ENCODE results near the gene EPB41L3.
"Not testable (repeated sequence)": the region's sequence is repeated elsewhere in the genome, so short reads cannot be mapped to it uniquely, and the experiment has no call there.

The EPB41L3 gene

DNA sequence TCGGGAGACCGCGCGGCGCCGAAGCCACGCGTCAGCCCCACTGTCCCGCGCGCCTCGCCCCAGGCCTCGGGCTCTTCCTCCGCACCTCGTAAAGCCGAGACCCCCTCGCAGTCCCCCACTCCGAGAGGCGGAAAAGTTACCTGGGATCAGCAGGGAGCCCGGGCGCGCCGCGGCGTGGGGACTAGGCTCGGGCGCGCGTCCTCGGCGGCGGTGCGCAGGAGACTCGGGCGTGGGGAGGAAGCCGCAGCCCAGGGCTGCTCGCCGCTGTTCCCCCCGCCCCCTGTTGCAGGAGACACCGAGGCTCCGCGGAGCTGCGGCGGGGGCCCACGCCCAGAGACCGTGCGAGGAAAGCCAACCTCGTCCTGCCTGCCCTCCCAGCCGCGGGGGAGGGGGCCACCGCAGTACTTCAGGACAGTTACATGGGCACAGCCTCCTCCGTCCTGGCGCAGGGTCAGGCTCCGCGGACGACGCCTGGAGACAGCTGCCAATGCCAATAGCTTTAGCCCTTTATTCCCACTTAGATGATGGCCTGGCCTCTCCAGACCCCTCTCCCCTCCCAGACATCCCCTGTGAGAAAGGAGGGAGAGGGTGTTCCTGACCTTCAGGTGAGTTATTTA, at the start of gene EPB41L3:
Gene EPB41L3, minus strand, starts transcription at position 225 of the 617 bp plus-strand sequence. CDS start 54,814 bp downstream, outside the sequence.
- DNase-seq, result no peak

DNA sequence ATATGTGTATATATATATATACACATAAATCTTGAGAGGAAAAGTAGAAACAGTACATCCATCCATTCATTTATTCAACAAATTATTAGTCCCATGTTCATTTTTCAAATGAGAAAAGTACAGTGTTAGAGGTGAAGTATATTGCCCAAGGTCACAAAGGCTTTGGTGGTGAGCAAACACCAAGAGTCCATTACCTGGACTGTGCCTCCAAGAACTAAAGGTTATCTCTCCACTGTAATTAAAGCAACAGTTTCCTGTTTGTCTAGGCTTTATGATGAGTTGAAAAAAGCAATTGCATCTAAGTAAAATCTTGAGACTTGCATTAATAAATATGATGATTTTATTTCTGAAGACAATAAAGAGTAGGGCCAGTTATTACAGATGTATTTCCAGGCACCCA, 44.7 kb upstream of the EPB41L3 start:
- no peak for DNase-seq

DNA sequence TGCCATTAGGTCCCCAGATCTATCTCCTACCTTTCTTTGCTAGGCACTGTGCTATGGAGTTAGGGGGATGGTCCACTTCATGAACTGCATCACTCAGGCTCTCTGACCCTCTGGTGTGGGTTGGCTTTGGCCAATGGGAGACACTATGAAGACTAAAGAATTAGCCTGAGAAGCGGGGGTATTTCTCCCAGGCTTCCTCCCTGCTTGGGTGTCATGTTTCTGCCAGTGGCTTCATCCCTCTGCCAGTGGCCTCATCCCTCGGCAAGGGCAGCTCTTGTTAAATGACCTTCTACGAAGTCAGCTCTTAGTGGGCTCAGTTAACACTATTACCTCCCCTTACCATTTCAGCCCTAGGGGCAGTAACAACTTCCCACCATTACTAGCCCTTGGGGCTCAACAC, 41.9 kb upstream of the EPB41L3 start:
- DNase-seq, result no peak

DNA sequence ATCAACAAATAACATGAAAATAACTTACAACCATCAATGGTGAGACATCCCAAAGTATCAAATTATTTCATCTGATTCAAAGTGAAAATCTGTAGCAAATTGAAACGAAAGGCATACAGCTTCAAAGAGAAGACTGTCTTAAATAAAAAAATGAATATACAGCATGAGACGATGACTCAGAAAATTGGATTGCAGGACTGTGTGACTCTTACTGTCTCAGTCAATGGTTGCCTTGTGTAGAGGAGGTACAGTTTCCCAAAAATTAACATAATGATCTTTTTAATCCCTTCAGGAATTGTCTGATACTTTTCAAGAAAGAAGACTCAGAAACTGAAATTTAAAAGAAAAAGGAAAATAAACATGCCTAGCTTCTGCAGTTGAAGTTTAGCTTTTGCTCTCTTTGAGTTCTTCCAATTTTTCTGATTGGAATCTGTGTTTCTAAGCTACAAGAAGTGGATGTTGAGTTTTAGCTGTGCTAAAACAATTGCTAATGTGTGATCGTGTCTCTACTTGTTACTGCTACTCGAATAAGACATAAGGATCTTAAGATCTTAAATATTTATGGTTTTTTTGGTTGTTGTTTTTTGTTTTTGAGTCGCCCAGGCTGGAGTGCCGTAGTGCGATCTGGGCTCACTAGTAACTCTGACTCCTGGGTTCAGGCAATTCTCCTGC, 41.1 kb upstream of the EPB41L3 start:
- DNase-seq, result no peak

DNA sequence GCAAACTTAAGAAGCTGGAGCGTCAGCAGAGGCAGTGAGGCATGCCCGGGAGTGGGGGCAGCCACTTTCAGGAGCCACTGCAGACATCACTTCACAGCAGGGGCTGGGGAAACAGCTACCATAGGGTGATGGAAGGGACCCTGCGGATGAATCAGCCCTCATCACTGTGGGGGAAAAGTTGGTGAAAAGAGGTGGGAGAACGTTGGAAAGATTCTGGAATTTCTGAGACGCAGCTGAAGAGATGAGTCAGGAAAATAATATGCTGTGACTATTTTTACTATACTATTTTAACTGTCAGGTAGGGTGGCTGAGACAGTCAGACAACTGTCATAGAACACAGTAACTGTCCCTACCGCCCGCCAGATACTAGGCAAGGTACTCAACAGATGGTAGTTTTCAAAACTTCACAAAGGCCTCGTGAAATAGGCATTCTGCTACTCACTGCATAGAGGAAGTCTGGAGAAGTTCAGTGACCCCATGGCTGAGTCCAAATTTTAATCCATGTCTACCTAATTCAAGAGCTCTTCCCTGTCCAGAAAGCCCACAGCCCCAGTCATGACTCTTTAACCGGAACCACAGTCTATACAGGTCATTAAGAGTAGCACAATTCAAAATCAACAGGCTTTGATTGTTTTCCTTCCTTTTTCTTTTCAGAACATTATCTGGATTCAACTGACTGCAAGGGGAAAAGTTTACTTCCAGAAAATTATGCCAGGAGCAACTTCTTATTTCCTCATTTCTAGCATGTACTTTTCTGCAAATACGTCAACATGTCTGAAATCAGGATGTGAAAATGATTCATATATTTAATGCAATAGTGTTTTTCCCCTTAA, 39.3 kb upstream of the EPB41L3 start:
- no peak for DNase-seq

DNA sequence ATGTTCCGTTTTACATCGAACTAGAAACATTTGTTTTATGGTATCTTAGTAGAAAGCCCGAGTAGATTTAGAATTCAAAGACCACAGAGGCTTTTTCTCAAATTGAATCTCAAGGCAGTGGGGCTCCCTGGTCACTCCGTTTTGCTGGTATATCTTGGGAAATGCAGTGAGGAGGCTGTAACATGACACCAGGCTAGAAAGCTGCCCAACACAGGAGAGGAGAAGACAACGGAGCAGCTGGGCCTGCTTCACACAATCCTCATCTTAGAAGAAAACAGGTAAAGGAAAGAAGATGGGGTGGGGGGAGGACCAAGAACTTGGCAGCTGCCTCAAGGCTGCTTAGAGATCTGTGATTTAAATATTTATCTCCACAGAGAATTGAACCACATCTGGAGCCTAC, 38.3 kb upstream of the EPB41L3 start:
- DNase-seq, result no peak

DNA sequence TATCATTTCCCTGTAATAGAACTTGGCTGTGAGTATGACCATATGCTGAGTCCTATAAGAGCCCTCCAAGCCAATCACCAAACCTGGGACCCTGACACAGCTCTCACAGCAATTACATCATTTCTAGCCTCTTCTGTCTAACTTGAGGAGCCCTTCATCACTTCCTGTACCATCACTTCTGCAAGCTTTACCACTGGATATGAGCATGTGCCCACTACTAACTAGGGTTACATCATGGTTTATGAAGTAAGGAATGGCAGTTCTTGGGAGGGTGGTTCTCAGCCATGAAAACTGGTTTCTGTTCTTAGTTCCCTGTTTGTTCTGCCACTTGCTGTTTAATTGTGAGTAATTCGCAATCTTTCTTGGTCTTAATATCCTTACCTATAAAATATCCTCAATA, 31.0 kb upstream of the EPB41L3 start:
- DNase-seq, result no peak

DNA sequence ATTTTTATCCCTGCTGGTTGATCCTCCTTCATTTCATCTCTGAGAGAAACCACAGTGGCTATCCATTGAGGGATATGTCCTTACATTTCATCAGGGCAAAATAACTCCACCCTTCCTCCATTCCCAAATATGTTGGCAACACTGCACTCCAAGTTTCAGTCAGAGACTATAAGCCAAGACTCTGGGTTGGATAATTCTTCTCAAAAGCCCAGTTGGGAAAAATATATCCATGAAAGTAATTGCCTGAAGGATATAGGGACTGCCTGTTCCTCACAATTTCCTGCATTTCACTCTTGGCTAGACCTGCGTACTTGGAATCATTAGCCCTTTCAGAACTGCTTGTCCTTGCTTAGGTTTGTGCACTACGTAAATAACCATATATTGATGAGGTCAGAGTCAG, 27.9 kb upstream of the EPB41L3 start:
- no peak for DNase-seq

DNA sequence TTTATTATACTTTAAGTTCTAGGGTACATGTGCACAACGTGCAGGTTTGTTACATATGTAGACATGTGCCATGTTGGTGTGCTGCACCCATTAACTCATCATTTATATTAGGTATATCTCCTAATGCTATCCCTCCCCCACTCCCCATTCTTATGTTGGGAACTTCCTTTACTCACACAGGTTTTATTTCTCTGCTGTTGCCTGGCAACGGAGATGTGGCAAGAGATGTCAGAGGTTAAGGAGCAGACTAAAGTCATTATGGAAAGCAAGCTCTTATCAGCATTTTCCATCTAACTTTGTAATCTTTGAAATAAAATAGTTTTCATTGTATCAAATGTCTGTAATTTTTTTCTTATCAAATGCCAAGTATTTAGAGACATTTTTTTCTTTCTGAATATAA, 26.8 kb upstream of the EPB41L3 start:
- DNase-seq, result not testable (repeated sequence)

DNA sequence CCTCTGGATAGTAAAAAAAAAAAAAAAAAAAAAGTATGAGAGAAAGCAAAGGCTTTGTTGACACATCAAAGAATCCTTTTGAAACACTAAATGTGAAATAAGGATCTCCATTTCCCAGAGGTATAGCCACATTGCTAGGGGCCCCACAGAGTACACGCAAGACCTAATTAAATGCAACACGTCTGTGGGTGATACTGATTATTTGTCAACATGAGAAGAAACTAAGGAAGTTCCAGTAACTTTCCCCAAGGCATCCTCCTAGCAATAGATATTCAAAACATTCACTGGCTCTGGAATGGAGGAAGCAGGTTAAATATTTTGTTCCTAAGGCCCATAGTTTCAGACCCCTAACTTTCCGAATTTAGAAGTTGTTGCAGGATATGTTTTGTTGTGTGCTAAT, 24.6 kb upstream of the EPB41L3 start:
- DNase-seq, result no peak

DNA sequence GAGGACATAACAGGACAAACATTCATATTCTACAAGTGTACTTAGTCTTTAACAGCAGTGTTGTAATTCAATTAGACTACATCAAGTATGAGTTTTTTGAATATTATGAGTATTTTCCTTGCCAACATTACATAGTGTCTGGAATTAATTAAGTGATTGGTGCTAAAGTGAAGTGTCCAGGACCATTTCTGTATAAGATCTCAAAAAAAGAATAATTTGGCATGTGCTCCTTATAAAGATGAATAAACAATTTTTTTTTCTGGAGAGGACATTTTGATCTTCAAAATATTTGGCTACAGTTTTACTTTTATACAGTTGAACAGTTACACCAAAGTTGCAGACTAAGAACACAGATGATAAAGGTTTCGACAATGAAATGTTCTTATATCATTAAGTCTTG, 15.1 kb upstream of the EPB41L3 start:
- DNase-seq, result no peak

DNA sequence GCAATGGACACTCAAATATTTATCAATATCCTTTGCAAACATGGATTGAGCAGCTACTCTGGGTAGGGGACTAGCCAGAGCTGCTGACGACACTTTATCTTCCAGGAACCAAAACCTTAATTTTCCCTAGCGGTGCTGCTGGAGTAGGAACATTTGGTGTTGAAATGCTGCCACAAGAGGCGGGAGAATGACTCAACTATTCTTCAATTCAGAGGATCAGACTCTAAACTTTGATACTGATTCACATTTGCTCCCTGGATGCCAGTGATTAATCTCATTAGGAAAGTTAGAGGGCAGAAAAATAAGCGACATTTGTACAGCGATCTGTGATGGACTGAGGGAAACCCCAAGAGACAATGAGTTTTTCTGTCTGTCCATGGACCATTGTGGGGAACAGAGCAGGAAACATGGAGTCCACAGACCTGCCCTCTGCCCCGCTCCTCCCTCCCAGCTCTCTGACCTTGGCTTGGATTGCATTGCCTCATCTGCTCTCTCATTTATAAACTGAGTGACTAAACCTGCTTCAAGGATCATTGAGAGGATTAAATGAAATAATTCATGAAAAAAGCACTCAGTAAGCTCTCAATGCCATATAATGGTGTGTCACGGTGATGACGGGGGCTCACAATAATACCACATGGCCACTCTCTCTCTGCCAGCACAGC, 12.6 kb upstream of the EPB41L3 start:
- no peak for DNase-seq

DNA sequence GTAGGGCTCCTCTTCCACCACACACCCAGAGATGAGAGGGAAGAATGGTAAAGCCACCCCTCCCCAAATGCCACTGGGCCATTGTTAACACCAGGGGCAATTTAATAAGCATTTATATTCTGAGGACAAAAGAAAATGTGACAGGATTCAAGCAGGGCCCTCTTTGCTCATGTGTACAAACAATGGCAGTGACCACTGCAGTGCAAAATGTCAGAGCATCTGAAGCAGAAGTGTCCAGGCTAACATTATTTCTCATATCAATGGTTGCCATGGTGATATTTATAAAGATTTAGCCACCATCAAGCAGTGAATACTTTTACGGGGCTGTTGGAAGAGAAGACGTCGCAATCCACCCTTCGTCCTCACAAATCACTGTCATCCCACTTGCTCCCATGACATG, 10.8 kb upstream of the EPB41L3 start:
- no peak for DNase-seq

DNA sequence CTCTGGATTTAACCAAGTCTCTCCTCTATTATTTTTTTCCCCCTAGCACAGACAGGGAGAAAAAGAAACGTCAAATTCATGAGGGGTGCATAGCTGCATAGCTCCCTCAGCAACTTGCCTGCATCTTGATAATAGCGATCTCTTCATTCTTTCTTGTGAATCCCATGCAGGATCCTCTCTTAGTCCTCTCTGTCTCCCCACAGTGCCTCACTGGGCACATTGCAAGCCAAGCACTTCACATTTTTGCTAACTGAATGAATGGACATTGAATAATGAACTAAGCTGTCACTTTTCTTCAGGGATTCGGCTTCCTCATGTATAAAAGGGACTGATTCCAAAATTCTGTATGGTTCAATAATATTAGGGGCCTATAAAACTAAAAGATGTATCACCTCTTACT, 2.9 kb upstream of the EPB41L3 start:
- no peak for DNase-seq

DNA sequence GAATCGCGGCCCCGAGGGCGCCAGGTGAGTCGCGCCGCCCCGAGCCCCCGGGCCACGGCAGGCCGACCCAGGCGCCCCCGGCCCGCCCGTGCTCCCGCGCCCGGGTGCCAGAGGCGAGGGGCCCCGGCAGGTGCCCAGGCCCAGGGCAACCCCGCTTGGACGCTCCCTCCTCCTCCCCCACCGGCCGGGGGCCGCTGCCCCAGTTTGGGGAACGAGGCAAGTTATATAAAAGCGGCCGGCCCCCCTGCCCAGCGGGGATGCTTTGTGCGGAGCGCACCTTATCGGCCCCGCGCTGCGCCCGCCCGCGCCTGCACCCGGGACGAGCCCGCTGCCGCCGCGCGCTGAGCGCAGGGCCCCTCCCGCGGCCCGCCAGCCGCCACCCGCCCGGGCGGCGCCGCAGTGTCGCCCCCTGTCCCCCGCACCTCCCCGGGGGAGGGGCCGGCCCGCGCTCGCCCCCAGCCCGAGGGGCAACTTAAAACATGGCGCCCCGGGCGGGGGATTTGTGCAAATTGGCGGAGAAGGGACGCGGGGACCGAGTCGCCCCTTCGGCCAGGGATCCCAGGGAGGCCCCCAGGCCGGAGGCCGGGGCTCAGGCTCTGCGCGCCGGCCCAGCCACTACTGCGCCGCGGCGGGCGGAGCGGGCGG, 639 bp downstream of the EPB41L3 start:
- DNase-seq, result no peak

DNA sequence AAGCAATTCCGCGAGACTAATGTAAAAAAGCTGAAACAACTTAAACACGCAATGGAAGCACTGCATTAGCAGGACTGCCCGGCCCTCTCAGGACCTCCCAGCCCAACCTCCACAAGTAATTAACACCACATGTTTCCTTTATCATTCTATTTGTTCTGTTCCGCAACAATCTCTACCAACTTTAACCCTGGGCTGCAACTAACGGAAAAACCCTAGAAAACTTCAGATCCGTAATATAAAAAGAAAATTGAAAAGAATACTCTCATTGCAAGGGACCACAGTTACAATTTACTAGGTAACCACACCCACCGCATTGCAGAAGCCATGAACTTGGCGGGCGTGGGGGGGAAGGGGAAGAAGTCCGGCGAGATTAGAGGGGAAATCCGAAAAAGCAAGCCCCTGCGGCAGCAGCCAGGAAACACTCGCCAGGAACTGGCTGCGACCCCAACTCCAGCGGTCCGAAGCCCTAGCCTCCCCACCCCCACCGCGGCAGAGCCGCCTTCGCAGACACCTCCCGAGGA, 1.2 kb downstream of the EPB41L3 start:
- DNase-seq, result no peak

DNA sequence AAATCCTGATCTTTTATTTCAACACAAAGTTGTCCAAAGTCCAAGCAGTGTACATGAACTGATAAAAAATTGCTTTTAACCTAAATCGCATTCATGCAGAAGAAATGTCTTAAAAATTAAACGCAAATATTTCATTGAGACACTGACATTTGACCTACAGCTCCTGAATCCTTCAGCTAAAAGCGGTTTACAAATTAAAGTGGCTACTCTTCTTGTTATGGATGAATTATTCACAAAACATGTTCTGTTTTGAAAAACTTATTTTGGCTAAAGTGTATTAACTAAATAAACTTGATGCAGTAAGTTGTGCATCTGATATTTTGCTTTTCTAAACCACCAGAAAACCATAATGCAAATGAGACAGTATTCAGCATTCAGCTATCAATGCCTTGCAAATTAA, 2.2 kb downstream of the EPB41L3 start:
- DNase-seq, result no peak

DNA sequence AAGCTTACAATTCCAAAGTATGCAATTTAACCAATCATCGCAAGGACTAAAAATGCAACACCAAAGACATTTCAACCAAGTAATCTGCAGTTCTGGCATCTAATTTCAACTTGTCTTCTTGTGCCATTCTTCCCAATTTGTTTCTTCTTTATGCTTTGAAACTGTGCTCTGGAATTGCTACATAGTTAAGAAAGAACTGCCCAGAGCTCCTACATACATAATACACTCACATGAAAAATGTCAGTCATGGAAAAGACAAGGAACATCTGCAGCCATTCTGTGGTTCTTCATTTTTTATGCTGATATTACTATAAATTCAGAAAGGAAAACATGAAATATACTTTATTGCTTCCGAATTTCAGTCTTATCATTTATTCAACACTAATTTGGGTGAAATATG, 4.4 kb downstream of the EPB41L3 start:
- DNase-seq, result no peak

DNA sequence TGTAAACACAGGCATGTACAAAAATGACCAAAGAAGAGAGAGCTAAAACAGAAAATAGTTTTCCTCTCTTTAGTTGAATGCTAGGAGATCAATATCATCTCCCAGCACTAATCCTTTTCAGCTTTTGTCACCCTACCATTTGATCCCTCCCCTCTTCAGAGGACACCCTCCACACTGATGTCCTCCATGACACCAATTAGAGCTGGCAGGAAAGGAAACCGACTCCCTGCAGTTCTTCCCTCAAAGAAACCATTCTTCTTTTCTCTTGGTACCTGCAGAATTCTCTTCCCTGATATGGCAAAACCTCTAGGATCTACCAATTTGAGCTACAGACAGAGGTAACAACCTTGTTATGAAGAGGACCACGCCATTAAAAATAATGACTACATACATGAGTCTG, 5.3 kb downstream of the EPB41L3 start:
- DNase-seq, result no peak

DNA sequence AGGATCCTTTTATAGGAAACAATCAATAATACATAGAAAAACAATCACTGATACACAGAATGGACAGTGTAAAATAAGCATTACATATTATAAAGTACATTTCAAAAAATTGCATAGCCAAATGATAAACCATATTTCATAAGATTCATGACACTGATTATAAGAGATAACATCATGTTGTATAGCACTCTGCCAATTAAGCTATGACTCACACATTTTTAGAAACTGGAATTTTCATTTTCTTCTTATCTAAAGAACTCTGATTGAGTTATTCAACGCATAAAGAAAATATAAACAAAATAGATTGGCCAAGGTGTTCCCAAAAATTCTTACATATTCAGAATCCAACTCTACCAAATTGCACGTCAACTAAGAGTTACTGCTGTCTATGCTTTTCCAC, 5.9 kb downstream of the EPB41L3 start:
- DNase-seq, result no peak

DNA sequence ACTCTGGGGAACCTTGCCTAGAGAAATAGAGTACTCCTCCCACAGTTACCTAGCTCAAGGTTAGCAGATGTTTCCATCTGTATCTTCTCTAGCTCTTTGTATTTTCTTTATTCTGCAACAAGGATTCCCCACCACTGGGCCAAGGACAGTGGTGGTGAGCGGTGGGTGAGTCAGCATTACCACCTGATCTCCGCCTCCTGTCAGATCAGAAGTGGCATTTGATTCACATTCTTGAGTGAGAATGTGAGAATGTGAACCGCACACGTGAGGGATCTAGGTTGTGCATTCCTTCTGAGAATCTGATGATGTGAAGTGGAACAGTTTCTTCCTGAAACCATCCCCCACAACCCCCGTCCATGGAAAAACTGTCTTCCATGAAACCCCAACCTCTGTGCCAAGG, 9.0 kb downstream of the EPB41L3 start:
- no peak for DNase-seq

DNA sequence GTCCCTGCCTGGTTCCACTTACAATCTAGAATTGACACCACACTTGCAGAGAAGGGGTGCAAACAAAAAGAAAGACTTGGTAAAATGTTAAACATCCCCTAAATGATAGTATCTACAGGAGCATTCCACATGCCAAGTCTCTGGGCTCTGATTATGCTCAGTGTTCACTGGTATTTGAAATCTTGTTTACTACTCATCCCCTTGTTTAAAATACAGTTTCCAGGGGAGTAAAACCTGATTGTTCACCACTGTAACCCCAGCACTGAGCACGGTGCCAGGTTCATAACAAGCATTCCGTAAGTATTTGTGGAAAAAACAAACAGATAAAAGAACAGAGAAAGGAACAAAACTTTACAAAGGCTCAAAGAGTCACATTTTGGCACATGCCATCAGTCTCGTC, 11.7 kb downstream of the EPB41L3 start:
- no peak for DNase-seq

DNA sequence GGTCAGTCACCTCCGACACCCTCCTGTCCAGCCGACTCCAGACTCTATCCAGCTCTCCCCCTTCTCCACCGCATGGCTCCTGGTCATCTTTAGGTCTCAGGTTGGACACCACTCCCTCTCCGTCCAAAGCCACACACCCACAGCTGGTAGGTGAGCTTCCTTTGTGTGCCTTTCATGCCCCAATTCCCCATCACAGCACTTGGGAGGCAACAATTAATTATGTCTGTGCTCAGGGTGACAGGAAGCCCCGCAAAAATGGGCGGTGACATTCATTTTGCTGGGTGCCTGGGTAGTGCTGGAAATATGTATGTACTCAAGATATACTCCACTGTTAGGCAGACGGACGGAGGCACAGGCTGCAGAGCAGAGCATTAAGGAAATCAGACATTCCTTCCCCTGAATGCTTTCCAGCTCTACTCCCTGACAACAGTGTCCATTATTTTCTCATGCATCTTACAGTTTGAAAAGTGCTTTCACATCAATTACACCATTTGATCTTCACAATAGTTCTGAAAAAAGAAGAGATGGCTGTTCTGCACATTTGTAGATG, 13.1 kb downstream of the EPB41L3 start:
- DNase-seq, result no peak

Data from NK-92 treated with Interleukin-12 subunit alpha and Interleukin-12 subunit beta, amount 100 ng/mL, for 24 hours (cell line).